ENCODE measurements around the gene BAK1.

DNA sequence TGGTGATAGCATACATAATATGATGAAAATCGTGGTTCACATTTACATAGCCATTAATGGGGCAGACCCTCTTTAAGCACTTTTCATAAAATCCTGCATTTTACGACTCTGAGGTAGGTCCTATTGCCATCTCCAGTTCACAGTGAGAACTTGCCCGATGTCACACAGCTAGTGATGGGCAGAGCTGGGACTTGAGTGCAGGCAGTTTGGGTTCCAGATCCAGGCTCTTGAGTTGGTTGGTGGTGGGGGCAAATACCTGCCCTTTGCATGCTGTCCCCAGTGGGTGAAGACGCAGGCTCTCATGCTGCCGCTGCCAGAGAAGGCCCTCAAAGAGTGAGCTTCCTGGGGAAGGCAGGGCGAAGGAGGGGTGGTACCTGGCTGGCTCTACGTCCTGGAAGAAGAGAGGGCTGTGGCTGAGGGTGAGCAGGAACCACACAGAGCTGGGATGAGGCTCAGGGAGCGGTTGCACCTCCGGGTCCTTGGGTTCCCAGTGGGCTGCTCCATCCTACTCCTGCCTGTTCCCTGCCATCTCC lies 6.1 kb upstream of the BAK1 start:
- TF ChIP-seq, protein P1, sequence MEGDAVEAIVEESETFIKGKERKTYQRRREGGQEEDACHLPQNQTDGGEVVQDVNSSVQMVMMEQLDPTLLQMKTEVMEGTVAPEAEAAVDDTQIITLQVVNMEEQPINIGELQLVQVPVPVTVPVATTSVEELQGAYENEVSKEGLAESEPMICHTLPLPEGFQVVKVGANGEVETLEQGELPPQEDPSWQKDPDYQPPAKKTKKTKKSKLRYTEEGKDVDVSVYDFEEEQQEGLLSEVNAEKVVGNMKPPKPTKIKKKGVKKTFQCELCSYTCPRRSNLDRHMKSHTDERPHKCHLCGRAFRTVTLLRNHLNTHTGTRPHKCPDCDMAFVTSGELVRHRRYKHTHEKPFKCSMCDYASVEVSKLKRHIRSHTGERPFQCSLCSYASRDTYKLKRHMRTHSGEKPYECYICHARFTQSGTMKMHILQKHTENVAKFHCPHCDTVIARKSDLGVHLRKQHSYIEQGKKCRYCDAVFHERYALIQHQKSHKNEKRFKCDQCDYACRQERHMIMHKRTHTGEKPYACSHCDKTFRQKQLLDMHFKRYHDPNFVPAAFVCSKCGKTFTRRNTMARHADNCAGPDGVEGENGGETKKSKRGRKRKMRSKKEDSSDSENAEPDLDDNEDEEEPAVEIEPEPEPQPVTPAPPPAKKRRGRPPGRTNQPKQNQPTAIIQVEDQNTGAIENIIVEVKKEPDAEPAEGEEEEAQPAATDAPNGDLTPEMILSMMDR (IDR thresholded peaks at IDR 0.05), result no peak
- no peak for TF ChIP-seq POLR2A (IDR thresholded peaks at IDR 0.05)
